Measurements from ENCODE around the gene CCDC91.

The CCDC91 gene

DNA sequence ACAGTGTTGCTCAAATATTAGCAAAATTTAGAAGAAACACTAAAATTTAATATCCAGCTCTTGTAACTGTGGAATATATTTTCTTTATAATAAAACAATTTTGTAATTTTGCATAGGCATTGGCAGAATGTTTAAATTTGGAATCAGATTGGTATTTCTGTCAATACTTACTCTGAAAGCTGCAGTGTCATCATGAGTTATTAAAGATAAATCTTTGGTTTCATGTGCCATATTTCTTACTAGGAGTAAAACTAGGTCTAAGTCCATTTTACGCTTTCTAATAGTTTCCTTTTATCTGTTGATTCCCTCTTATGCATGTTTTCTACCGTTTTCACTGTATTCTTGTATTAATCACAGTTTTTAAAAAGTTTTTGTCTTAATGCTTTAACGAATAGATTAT, 49.7 kb downstream of the CCDC91 start:
- no peak for DNase-seq (ENCODE audit: low read depth)
- TF ChIP-seq, protein P1, sequence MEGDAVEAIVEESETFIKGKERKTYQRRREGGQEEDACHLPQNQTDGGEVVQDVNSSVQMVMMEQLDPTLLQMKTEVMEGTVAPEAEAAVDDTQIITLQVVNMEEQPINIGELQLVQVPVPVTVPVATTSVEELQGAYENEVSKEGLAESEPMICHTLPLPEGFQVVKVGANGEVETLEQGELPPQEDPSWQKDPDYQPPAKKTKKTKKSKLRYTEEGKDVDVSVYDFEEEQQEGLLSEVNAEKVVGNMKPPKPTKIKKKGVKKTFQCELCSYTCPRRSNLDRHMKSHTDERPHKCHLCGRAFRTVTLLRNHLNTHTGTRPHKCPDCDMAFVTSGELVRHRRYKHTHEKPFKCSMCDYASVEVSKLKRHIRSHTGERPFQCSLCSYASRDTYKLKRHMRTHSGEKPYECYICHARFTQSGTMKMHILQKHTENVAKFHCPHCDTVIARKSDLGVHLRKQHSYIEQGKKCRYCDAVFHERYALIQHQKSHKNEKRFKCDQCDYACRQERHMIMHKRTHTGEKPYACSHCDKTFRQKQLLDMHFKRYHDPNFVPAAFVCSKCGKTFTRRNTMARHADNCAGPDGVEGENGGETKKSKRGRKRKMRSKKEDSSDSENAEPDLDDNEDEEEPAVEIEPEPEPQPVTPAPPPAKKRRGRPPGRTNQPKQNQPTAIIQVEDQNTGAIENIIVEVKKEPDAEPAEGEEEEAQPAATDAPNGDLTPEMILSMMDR (IDR thresholded peaks at IDR 0.05; ENCODE audit: low read depth, low read length, missing control alignments): no peak
- H3K4me3 ChIP-seq (ENCODE audit: low read depth, low read length): no peak overlapping the region

DNA sequence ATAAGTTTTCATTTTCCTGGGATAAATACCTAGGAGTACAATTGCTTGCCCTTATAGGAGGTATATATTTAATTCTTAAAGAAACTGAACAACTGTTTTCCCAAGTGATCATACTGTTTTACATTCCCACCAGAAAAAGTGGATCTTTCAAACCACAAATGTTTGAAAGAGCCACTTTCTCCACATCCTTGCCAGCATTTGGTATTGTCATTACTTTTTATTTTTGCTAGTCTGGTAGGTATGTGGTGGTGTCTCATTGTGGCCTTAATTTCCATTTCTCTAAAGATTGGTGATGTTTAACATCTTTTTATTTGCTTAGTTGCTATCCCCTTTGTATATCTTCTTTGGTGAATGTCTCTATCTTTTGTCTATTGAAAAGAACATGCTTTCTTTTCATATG, 50.6 kb downstream of the CCDC91 start:
- TF ChIP-seq, protein P1 (IDR thresholded peaks at IDR 0.05; ENCODE audit: low read depth, low read length, missing control alignments): no peak
- H3K4me3 ChIP-seq (ENCODE audit: low read depth, low read length): no peak overlapping the region
- no peak for DNase-seq (ENCODE audit: low read depth)

DNA sequence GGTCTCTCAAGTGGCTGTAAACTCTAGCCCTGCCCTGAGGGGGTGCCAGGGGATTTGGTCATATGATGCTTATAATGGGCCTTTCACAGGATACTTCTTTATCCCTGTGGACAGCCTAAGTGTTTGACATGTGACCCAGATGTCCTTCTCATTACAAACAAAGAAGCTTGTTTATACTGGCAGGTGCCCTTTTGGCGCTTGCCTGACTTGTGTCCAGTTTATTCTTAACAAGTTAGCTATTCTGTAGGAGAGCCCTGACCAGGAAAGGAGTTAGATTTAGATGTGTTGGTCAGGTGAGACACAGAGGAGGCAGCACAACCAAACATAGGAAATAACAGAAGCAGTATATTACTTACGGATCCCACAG, 51.9 kb downstream of the CCDC91 start:
- TF ChIP-seq, protein P1 (IDR thresholded peaks at IDR 0.05; ENCODE audit: low read depth, low read length, missing control alignments): no peak
- no peak for DNase-seq (ENCODE audit: low read depth)
- no peak overlapping the region for H3K4me3 ChIP-seq (ENCODE audit: low read depth, low read length)

DNA sequence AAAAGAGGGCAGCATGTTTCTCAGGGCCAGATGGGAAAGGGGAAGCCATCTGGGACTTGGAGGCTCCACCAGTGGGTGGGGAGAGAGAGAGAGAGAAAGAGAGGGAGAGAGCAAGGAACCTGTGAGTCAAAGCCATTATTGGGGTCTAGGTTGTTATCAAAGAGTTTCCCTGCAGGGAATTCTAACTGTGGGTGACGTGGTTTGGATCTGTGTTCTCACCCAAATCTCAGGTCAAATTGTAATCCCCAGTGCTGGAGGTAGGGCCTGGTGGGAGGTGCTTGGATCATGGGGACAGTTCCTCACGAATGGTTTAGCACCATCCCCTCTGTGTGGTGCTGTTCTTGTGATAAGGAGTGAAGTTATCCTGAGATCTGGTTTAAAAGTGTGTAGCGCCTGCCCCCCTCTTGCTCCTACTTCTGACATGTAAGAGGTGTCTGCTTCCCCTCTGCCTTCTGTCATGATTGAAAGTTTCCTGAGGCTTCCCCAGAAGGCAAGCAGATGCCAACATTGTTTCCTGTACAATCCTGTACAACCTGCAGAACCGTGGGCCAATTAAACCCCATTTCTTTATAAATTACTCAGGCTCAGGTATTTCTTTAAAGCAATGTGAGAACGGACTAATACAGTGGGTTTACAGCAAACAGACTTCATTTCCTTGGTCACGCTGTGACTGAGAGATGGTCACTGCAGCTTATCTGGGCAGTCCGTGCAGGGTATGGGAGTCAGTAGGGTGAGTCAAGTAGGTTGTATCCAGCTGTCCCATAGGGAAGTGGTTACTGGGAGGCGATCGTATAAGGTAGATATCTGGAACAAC, 52.4 kb downstream of the CCDC91 start:
- DNase-seq (ENCODE audit: low read depth): no peak
- no peak overlapping the region for H3K4me3 ChIP-seq (ENCODE audit: low read depth, low read length)
- TF ChIP-seq, protein P1 (IDR thresholded peaks at IDR 0.05; ENCODE audit: low read depth, low read length, missing control alignments): no peak

DNA sequence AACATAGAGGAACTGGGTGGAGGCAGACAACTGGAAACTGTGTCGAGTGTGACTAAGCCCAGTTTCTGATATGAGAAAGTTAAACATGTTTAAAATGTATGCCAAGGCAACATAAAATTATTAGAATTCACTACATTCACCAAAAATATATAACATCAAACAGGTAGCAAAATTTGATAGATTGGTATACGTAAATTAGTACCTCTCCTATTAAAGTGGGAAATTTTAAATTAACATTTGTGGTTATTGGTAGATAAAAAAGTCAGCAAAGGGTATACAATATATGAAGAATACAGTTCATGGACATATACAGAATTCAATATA, 53.0 kb downstream of the CCDC91 start:
- no peak overlapping the region for H3K4me3 ChIP-seq (ENCODE audit: low read depth, low read length)
- DNase-seq (ENCODE audit: low read depth): no peak
- TF ChIP-seq, protein P1 (IDR thresholded peaks at IDR 0.05; ENCODE audit: low read depth, low read length, missing control alignments): no peak

DNA sequence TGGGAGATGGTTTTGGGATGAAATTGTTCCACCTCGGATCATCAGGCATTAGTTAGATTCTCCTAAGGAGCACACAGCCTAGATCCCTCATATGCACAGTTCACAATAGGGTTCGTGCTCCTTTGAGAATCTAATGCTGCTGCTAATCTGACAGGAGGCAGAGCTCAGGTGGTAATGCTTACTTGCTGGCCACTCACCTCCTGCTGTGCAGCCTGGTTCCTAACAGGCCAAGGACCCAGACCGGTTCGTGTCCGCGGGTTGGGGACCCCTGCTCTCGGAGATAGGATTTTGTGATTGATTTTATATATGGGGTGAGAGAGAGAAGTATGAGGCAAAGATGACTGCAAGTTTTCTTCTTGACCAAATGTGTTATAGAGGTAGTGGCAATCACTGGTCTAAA, 57.5 kb downstream of the CCDC91 start:
- TF ChIP-seq, protein P1 (IDR thresholded peaks at IDR 0.05; ENCODE audit: low read depth, low read length, missing control alignments): no peak
- DNase-seq (ENCODE audit: low read depth): no peak
- H3K4me3 ChIP-seq (ENCODE audit: low read depth, low read length): no peak overlapping the region

DNA sequence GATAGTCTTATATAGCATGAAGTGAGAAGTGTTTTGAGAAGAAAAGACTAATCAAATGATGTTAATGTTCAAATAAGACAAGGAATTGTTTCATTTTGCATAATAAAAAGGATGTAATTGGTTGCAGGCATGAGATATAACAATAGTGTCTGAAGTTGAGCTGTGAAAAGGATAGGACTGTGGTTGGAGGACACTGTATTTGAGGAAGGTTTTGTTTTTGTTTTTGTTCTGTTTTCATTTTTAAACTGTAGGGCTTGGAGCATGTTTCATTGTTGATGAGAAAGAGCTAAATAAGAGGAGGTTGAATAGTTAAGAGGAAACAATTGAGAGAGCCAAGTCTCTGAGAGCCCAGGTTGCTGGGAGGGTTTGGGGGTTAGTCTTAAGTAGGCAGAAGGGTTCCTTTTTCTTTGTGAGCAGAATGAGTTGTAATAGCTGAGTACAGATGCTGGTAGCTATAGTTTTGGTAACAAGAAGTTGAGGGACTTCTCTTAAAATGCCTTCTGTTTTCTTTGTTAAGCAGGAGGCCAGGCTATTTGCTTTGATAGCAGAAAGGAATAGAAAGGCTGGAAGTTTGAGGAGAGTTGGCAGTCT, 58.4 kb downstream of the CCDC91 start:
- no peak for DNase-seq (ENCODE audit: low read depth)

More for the DNA sequence above, 58.4 kb downstream of the CCDC91 start:
- TF ChIP-seq, protein P1 (IDR thresholded peaks at IDR 0.05; ENCODE audit: low read depth, low read length, missing control alignments): no peak
- no peak overlapping the region for H3K4me3 ChIP-seq (ENCODE audit: low read depth, low read length)

Data from GM12864 (cell line).